Stimulated activated CD4-positive, alpha-beta T cell treated with anti-CD3 and anti-CD28 coated beads, Interleukin-15, amount 100 ng/mL, for 24 hours (primary cell): Measurements from ENCODE around the gene RPS24.
"Not testable (repeated sequence)": the region's sequence is repeated elsewhere in the genome, so short reads cannot be mapped to it uniquely, and the experiment has no call there.

Source experiments
- DNase-seq: peaks from one replicate; pipeline ENCODE4 v3.0.0-alpha.2; 2020

Gene RPS24

DNA sequence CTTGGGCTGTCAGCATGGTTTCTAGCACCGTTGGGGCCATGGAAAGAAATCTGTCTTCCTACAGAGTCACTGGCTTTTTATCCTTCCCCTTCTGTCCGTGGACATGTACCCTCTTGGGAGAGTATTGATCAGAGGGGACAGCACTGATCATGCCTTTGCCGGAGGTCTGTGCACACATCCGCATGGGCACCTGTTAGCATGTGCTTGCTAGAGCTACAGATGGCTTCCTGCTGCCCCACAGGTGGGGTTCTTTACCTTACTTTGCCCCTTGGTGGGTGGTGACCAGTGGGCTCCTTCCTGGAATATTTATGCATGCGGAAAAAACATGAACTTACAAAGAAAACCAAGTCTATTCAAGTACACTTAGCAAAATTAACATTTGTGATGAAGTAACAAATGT lies 24.9 kb downstream of the RPS24 start:
- DNase-seq = no peak

DNA sequence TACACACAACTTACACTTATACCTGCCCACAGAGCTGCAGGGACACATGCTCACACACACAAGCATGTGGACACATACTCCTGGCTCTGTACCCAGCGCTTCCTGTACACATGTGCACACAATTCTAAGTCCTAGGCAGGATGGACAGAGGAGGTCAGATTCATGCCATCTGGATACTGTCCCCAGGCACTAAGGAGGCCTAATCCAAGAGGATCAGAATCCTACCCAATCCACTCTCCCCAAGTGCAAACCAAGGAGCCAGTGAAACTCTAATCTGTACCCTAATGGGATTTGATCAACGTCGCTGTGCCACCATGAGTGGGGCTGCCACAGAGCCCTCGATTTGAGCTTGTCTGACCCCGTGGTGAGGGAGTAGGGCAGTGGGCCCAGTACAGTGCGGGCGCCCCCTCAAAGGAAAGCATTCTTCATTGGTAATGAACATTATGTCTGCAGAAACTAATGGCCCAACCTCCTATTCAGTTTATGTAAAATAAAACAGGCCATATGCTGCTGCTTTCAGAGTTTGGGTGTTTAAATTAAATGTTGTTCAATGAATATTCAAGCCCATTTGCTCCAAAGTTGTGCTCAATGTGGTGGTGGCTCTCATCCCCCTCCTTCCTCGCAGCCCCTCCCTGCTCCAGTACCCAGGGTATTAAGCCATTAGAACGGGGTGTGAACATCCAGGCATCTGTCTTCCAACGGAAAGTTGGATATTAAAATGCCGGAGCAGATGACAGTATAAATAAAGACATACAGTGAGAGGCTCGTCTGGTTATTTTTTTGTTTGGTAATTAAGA lies 26.4 kb downstream of the RPS24 start:
- no peak for DNase-seq

DNA sequence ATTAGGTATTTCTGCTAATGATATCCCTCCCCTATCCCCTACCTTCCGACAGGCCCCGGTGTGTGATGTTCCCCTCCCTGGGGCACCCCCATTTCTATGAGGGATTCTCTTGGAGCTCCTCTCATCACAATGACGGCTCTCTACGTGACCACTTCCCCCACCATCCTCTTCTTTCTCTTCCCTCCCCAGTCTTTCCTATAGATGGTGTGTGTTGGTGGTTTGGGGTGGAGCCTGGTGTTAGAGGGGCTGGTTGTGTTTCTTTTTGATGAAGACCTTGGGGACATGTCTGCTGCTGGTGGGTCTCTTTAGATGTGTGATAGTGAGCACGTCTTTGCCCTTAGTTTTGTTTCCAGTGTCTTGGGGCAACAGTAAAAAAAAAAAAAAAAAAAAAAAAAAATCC lies 28.6 kb downstream of the RPS24 start:
- DNase-seq = no peak

DNA sequence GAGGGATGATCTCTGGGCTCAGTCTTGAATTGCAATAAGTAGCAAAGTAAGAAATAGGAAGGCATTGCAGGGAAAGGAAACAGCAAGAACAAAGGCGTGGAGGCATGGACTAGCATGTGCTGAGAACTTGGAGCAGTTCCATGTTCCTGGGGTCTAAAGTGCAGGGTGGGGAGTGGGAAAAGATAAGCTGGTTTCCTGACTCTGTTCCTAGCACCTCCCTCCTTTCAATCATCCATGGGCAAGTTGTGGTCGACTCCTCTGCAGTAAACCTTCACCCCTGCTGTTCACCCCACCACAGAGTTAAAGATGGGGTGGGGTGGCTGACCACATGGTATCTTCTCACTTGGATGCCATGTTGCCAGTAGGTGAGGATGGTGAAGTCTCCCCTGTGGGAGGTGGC lies 29.6 kb downstream of the RPS24 start:
- no peak for DNase-seq

DNA sequence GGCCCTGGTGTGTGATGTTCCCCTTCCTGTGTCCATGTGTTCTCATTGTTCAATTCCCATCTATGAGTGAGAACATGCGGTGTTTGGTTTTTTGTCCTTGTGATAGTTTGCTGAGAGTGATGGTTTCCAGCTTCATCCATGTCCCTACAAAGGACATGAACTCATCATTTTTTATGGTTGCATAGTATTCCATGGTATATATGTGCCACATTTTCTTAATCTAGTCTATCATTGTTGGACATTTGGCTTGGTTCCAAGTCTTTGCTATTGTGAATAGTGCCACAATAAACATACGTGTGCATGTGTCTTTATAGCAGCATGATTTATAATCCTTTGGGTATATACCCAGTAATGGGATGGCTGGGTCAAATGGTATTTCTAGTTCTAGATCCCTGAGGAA lies 31.3 kb downstream of the RPS24 start:
- not testable (repeated sequence) for DNase-seq

DNA sequence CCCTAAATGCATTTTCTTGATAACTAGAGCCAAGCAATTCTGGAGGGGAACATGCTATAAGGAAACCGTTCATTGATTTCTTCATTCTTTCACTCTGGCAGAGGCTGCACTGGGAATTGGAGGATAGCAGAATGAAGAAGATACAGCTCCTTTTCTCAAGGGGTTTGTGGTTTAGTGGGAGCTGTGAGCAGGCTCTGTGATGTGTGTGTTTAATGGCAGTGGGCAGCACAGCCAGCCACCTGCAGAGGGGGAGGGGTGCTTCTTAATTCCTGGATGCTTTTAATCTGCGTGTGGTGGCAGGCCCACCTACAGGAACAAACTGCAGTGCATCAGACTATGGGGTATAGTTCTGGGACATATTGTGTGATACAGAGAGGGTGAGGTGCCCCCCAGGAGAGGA lies 31.9 kb downstream of the RPS24 start:
- no peak for DNase-seq

DNA sequence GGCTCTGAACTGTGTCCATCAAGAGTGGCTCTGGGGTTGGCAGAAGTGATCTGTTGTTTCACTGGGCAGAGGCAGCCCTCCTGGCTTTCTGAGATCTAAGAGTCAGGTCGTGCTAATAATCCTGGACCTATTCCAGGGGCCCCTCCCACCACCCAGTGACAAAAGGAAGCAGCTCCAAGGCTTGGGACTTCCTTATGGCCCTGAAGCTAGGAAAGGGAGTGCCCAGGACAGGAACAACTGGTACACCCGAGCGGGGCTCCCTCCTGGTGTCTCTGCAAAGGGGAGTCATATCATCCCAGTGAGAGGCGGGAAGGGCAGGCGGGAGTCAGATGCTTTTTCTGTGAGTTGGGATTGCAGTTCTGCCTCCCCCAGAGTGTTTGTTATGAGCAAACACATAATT lies 32.3 kb downstream of the RPS24 start:
- no peak for DNase-seq

DNA sequence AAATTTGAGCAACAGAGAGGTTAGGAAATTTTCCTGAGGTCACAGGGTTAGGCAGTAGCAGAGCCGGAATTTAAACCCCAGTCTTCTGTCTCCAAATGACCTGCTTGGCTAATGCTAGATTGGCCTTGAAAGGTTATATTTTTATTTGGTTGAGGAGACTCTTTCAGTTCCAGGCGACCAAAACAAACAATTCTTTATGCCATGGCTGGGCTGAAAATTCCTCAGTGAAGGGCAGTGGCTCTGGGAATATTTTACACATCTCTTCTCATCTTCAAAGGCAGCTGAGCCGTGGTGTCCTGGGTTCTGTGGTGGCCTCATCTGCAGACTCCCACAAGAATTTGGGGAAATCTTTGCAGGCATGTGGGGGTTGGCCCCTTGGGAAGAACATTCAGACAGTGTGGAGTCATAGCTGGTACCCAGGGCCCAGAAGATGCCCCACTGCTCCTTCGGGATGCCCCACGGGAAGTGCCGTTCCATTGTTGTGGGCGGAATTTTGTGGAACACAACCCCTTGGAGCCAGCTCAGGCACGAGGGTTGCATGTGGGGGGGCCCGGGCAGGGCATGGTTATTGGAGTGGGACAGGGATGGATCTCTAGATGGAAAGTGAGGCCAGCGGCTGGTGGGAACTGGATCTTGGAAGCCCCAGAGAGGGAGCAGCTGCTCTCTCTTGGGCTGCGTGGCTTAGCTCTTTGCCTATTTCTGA lies 33.2 kb downstream of the RPS24 start:
- no peak for DNase-seq

DNA sequence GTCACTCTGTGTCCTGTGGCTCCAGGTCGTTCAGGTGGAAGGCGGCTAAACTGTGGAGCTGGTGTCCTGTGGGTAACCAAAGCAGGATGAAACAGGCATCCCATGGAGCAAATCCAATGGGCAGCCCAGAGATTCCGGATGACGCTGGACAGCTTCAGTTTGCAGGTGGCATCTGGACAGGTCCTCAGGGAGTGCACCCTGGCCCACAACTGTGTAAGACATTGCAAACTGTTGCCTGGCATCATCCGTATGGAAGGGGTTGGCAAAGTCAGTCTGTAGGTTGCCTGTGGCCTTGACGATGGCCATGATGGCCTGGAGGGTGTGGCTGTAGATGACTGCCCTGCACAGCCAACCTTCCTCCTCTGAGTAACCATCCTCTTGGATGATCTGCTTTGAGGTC lies 35.5 kb downstream of the RPS24 start:
- no peak for DNase-seq

DNA sequence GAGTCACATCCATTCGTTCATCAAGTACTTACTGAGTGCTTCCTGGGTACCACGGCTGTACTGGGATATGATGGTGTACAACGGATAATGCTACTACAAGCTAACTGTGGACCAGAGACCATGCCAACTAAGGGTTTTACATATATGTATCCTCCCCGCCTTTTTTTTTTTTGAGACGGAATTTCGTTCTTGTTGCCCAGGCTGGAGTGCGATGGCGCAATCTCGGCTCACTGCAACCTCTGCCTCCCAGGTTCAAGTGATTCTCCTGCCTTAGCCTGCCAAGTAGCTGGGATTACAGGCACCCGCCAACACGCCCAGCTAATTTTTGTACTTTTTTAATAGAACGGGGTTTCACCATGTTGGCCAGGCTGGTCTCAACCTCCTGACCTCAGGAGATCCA lies 36.4 kb downstream of the RPS24 start:
- not testable (repeated sequence) for DNase-seq

DNA sequence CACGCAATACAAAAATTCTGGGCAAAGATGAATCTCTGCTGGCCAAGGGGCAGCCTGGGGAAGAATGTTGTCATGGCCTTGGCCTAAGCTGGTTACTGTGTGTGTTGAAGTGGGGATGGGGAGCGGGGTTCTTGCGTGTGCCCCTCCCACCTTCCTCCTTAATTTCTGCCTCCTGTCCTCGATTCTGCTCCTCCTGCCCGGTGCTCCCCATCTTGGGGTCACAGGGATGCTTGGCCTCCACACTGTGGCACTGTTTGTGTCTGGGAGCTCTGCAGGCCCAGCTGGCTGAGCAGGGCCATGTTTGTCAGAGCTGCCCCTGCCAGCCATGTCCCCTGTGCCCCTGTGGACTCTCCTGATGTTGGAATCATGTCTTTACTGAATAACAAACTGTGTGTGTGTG lies 37.1 kb downstream of the RPS24 start:
- no peak for DNase-seq

DNA sequence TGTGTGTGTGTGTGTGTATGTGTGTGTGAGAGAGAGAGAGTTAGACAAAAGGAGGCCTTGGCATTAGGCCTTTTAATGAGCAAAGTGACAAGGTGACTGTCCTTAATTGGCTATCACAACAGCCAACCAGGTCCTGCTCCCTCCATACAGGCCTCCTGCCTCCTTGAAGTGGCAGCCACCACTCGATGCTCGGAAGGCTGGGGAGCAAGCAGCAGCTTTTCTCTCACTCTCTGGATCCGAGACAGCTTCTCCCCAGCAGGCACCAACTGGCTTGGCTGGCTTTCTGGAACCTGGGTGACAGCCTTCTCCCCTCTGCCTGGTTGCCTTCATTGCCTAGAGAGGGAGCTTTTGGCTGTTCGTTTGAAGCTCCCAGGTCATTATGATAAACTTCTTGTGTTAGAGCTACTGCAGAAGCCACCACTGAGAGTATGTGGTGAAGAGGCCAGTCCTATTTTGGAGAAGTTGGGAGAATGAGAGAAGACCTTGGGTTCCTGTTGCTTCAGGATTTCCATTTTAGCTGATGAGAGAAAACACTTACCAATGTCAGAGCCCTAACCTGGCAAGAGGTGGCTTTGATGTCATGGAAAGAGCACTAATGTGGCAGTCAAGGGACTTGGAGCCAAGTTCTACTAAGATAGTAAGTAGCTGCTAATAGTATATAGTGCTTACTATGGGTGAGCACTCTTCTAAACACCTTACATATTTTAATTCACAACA lies 37.6 kb downstream of the RPS24 start:
- DNase-seq = no peak

DNA sequence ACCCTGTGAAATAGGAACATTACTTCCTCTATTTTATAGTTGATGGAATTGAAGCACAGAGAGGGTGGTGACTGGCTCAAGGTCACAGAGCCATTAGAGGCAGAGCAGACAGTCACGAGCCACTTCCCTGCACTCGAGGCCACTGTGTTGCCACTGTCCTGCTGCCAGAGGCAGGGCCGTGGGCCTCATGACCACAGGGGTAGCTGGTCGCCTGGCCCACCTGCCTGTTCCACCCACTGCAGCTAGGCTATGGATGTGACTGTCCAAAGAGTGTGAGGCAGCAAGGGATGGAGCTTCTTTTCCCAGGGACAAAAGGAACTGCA lies 38.2 kb downstream of the RPS24 start:
- no peak for DNase-seq

DNA sequence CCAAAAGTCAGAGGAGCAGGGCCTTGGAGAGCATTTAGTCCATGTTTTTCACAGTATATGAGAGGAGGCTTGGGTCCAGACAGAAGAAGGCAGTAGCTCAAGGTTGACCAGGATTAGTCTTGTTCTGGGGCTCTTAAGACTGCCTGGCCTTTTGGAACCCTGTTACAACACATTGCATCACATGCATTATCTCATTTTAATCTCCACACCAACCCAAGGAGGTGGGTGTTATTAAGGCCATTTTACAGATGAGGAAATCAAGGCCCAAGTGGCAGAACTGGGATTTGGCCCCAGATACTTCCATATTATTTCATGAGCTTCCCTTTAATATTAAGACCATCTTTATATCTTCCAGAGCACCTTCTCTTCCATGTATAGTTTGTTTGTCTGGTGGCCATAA lies 38.8 kb downstream of the RPS24 start:
- DNase-seq = no peak

DNA sequence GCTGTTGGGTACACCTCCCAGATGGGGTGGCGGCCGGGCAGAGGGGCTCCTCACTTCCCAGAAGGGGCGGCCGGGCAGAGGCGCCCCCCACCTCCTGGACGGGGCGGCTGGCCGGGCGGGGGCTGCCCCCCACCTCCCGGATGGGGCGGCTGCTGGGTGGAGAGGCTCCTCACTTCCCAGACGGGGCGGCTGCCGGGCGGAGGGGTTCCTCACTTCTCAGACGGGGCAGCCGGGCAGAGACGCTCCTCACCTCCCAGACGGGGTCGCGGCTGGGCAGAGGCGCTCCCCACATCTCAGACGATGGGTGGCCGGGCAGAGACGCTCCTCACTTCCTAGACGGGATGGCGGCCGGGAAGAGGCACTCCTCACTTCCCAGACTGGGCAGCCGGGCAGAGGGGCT lies 42.1 kb downstream of the RPS24 start:
- not testable (repeated sequence) for DNase-seq

DNA sequence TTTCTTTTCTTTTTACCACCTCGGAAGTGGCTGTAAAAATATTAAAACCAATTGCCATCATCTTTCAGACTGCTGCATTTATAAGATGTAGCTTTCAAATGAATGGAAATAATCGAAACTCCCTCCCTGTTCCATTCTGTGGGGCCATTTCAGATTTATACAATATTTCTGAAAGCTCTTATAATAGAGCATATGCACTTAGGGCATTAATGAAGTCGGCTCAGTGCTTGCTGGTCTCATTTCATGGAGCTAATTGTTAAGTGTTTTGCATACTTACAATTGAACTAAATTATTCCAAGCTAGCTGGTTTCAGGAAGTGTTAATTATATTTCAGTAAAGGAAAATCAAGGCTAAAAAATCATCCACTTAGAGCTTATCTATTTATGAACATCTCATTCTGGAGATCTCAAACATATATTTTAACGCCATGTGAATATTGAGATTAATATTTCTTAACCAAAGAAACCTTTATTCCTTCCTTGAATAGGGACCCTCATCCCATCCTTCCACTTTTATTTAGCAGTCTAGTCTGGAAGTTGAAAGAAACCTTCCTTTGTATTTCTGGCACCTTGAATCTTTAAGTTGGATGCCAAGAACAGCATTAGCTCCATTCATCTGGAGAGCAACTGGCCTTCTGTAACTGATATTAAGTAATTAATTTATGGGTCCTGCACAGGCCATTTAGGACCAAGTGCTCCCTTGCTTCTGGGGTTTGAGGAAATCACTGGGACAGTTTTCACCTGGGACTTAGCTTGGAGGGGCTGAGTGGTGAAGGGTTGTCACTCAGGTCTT lies 45.1 kb downstream of the RPS24 start:
- no peak for DNase-seq

DNA sequence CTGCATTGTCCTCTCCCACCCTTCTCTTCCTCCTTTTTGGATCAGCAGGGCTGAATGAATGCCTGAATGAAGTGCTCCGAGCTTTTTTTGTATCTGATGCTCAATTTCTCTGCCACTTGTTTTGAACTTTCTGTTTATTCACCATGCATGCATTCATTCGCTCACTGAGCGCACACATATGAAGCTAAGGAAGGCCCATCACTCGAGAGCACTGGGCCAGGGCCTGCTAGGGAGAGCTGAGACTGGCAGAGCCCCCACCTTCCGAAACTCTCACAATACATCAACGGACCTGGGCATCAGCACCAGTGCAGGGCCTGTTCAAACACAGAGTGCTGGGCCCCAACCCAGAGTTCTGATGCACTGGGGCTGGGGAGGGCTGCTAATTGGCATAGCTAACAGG lies 45.7 kb downstream of the RPS24 start:
- no peak for DNase-seq

DNA sequence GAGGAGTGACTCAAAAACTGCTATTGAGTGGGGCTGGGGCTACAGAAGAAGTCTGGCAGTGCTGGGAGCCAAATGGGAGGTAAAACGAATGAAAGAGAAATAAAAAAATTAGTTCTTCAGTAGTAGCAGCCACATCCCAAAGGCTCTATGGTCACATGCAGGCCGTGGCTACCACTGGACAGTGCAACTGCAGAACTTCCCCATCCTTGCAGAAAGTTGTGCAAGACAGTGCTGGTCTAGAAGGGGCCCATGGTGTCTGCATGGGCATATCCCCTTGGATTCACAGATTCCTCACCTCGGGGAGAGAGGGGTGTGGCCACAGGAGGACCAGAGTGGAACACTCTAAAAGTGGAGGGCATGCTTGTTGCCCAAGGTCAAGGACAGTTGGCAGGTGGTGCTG lies 47.6 kb downstream of the RPS24 start:
- no peak for DNase-seq

DNA sequence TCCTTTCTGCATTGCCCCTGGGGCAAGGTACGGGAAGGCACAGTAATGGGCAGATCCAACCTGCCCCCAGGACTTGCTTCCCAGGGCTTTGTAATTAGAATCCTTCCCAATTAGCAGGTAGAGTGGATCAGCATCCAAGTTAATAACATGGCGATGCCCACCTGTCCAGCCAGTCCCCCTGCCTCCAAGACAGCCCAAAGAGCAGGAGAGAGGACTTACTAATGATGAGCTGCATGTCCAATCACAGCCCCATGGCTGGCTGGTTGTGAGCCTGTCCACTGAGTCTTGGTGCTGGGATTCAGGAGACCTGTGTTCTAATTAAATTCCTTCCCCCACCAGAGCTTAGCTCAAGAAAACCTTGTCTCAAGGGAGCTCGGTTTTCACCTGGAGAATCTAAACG lies 49.0 kb downstream of the RPS24 start:
- no peak for DNase-seq
